GM12872 (cell line): ENCODE measurements around the gene GPR152.

ENCODE experiments used
- CTCF ChIP-seq: IDR thresholded peaks from 3 replicates; pipeline ENCODE4 v1.5.1; 2011; ENCODE audit warnings: low read depth, mild to moderate bottlenecking, low read length, moderate library complexity; ENCODE audit not compliant: insufficient read depth

The GPR152 gene

GRCh38 chr11:67469508-67469811 is 16.9 kb upstream of the GPR152 start:
- no peak for TF ChIP-seq CTCF

- TF ChIP-seq CTCF: peak; percentile 65
These were observed 16.4 kb upstream of the GPR152 start, which contains the start of gene TMEM134 for GRCh38 chr11:67468759-67469507. Gene TMEM134, minus strand, starts transcription at chr11:67469251. Its CDS starts 59 bp downstream, at chr11:67469192.

GRCh38 chr11:67468456-67468758 is 15.9 kb upstream of the GPR152 start:
- no peak for TF ChIP-seq CTCF

GRCh38 chr11:67468056-67468455 is 15.5 kb upstream of the GPR152 start:
- no peak for TF ChIP-seq CTCF

- TF ChIP-seq CTCF: no peak
These were observed 14.6 kb upstream of the GPR152 start for GRCh38 chr11:67466962-67467771.

- no peak for TF ChIP-seq CTCF
These were observed 13.8 kb upstream of the GPR152 start for GRCh38 chr11:67466367-67466766.

GRCh38 chr11:67465189-67465510 is 12.6 kb upstream of the GPR152 start:
- TF ChIP-seq CTCF: no peak
